NCI-H524 treated with DMSO at 0.1 percent for 48 hours (cell line): ENCODE data around the gene CXCL14.

Source experiments
- DNase-seq: peaks from one replicate; lab custom pipeline; 2025; lab: John Stamatoyannopoulos, UW

The CXCL14 gene

GRCh38 chr5:135567661-135568060 lies 11.1 kb downstream of the CXCL14 start:
- no peak for DNase-seq

- no peak for DNase-seq
These were observed 12.1 kb downstream of the CXCL14 start for GRCh38 chr5:135566422-135567400.

GRCh38 chr5:135565725-135566421 lies 12.9 kb downstream of the CXCL14 start:
- DNase-seq, result no peak

- no peak for DNase-seq
These were observed 13.5 kb downstream of the CXCL14 start for GRCh38 chr5:135565266-135565665.

GRCh38 chr5:135564331-135564730 lies 14.5 kb downstream of the CXCL14 start:
- peak; percentile 61 for DNase-seq

GRCh38 chr5:135561266-135561665 lies 17.5 kb downstream of the CXCL14 start:
- no peak for DNase-seq

- no peak for DNase-seq
These were observed 17.9 kb downstream of the CXCL14 start for GRCh38 chr5:135560858-135561257.

GRCh38 chr5:135559354-135559753 lies 19.4 kb downstream of the CXCL14 start:
- DNase-seq, result no peak

- no peak for DNase-seq
These were observed 21.5 kb downstream of the CXCL14 start for GRCh38 chr5:135557076-135557838.

- no peak for DNase-seq
These were observed 22.2 kb downstream of the CXCL14 start for GRCh38 chr5:135556620-135557019.

- DNase-seq, result no peak
These were observed 23.3 kb downstream of the CXCL14 start for GRCh38 chr5:135555530-135555929.

- DNase-seq, result no peak
These were observed 24.9 kb downstream of the CXCL14 start for GRCh38 chr5:135553688-135554462.

GRCh38 chr5:135551593-135552447 lies 27.0 kb downstream of the CXCL14 start:
- DNase-seq, result no peak

GRCh38 chr5:135549413-135549812 lies 29.4 kb downstream of the CXCL14 start:
- DNase-seq, result no peak

GRCh38 chr5:135547590-135548254 lies 31.1 kb downstream of the CXCL14 start:
- no peak for DNase-seq

- no peak for DNase-seq
These were observed 31.9 kb downstream of the CXCL14 start for GRCh38 chr5:135546912-135547311.

- DNase-seq, result peak; percentile 69
These were observed 32.7 kb downstream of the CXCL14 start for GRCh38 chr5:135546101-135546500.

GRCh38 chr5:135545099-135545498 lies 33.7 kb downstream of the CXCL14 start:
- peak; percentile 59 for DNase-seq

GRCh38 chr5:135543485-135544304 lies 35.1 kb downstream of the CXCL14 start:
- DNase-seq, result no peak
